HG03439 (cell line): ENCODE measurements around the gene CACNB2.

ENCODE experiments used
- ATAC-seq: cut with Tn5 transposase; IDR thresholded peaks from one replicate; pipeline ENCODE4 v1.9.1; 2021; ENCODE audit warnings: mild to moderate bottlenecking, moderate library complexity; ENCODE audit not compliant: unreplicated experiment

Gene CACNB2

DNA sequence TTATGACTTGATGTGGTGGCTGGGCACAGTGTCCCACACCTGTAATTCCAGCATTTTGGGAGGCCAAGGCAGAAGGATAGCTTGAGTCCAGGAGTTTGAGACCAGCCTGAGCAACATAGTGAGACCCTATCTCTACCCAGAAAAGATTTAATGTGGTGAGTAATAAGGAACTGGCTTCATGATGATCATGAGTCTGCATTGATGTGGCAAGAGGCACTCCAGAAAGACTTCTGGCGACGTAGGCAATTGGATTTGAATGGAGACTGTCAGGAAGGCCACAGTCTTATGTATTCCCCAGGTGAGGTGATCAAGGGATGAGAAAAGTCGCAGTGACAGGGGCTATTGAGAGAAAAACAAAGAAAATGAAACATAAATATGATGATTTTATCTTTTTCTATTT is 138.0 kb downstream of the CACNB2 start:
- ATAC-seq = no peak

DNA sequence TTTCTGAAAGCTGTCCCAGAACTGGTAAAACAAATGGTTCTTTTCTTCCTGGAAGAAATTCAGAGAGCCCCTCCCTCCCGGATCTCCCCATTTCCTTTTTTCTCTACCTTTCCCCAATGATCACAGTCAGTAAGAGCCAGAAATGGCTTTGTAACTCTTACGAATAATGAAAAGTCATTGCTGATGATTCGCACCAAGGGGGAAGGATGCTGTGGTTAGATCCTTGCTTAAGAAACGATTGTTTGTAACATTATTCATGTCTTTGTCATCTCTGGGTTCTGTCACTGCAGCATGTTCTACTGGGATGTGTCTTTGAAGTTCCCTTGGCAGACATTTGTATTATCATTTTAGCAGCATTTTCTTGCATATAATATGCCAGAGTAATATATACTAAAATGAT is 138.9 kb downstream of the CACNB2 start:
- ATAC-seq = no peak

DNA sequence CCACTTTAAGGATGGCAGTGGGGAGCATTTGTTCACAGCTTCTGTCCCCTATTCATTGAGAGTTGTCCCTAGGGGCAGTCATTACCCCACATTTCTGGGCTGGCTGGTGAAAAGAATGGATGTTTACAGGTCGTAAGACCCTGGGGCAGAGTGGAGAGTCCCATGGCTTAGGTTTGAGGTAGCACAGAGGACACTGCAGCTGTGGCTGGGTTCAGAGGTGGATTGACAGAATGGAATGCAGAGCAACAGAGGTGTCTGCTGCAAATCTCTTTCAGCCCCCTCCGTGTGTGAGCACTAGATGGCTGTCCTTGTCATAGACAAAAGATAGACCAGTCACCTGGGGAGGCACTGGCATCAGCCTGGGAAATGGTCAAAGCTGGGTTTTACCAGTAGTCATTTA is 141.9 kb downstream of the CACNB2 start:
- no peak for ATAC-seq

DNA sequence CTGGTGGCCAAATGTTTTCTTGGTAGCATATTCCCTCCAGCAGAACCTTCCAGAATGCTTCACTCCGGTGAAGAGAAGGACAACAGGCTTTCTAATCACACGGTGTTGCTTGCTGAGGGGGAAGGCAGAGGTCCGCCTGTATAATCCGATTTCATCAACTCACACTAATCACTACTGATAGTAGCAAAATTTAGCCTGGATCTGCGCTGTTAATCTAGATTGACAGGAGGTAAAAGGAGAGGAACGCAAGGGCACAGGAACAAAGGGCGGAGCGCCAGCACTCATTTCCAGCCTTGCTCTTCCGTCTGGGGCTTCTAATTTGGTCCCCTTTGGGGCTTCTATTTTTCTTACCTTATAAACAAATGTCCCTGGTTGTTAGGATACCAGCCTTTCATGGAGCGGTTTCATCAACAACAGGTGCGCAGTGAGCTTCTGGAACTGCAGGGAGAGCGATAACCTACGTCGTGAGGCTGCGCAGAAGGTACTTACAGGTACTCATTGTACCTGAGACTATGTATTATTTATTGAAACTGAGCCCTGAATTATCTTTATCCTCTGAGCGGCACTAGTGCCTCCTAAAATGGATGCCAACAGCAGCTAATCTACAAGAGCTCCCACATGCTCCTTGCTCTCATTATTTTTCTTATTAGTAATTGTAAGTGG is 150.6 kb downstream of the CACNB2 start:
- ATAC-seq = no peak

DNA sequence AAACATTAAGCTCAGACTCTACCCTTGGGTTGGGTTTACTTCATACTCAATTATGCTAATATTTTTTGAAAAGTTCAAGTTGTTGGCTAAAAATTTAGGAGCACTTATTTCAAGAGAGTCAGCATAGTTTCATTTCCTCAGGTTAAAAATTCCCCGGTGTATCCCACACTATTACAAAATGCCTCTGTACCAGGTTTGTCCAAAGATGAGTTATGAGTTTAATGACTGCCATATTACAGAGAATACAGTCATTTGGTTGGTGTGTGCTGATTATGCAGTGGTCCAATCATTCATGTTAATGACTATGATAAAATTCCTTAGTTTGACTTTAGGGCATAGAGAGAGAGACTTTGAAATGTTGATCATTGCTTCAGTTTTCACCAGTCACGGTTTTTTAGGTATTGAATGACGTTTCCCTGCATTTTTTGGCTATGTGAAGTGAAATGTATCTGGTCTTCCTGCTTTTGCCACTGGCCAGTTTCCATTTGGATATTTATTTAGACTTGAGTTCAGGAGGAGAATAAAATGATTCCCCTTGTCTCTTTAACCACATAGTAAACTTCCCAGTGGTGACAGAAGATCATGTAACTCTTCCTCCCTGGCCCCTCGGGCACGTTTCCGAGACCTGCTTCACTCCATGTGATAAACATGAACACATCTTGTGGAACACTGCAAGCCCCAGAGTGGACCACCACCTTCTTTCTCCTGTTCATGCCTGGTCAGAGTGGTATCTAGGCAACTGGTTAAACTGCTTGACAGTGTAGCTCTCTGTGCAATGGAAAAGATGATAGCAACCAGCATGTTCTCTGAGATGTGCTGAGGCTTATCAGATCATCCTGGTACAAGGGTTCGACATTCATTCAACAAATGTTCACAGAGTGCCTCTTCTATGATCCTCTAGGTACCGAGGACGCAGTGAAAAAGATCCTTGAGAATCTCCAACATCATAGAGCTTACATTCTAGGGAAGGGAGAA is 153.6 kb downstream of the CACNB2 start:
- ATAC-seq = no peak

DNA sequence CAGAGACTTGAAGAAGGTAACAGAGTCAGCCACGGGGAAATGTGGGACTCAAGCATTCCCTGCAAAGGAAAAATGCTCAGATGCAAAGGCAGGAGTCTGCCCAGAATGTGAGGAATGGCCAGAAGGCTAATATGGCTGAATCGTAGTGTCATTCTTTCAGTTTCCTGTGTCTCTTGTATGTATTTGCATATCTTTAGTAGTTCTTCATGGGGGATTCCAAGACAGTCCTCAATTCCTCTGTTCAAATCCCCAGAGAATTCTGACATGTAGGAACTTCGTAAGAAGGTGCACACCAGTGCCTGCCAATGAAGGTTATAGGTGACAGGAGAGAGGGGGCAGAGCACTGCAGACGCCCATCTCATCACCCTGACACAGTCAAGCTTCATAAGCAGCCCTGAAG is 154.4 kb downstream of the CACNB2 start:
- ATAC-seq = no peak

DNA sequence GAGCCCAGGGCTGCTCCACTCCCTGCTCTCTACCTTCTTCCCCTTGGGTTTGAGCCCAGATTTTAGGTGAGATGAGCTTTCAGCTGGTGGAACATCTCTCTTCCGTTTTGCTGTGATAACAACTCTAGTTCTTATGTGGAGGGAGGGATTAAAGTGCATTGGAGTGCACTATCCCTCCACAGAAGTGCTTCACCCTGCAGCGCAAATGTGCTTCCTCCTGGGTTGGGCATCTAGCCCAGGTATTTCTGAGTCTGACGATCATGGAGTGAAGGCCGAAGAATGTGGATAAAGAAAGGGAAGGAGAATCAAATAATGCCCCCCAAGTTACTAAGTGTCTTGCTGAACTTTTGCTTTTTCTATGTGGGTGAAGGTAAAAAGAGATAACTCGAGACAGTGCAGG is 157.4 kb downstream of the CACNB2 start:
- ATAC-seq = no peak

DNA sequence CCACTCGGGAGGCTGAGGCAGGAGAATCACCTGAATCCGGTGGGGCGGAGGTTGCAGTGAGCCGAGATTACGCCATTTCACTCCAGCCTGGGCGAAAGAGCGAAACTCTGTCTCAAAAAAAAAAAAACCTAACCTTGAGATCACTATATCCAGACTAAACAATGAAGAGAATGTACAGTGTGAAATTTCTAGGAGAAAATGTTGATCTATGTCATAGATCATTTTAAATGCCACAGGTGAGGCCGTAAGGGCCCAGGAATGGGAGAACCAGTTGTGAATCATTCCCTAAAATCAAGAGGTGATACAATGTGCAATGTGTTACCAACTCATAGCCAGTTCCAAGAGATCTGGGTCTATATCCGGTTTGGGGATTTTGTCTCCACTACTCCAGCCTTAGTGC is 158.0 kb downstream of the CACNB2 start:
- ATAC-seq = no peak

DNA sequence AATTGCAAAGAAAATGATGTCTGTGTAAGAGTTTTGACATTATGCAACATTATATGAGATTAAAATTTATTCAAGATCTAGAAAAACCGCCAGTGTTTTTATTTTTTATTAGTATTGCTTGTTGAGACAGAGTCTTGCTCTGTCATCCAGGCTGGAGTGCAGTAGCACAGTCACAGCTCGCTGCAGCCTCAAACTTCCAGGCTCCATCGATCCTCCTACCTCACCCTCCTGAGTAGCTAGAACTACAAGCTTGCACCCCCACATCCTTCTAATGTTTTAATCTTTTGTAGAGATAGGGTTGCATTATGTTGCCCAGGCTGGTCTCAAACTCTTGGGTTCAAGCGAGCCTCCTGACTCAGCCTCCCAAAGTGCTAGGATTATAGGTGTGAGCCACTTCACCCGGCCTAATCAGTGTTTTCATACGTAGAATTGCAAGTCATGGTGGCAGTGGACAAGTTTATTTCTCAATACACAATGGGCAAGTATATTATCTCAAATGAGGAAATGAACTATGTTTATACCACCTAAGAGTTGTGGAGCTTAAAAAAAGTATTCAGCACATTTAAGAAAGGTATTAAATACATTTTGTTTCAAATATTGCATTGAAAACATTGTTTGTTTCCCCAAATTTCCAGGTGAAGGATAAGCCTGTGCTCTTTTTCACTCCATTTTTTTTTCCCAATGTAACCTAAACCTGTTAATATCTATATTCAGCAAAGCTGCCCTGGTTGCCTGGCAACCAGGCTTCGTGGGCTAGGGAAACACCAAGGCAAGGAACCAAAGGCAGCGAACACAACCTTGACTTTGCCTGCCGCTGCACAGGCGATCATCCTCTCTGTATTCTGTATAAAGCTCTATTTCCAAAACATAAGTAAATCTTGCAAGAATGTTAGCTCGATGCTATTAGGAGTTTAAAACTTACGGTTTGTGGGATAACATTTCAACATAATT is 163.9 kb downstream of the CACNB2 start:
- no peak for ATAC-seq

DNA sequence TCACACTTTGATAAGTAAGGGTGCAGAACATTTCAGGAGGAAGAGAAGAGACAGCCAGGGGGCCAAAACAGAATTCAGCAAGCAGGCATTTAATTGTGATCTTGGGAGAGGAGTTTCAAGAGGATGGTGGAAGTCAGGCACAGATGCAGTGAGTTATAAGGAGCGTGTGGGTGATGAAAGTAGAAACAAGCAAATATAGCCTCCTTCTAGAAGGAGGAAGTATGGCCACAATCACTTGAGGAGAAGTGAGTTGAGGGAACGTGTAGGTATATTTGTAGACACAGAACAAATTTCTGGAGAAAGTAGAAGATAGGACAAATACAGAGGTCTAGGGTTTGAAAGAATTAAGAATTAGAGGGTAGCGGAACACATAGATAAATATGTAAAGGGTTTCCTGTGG is 165.8 kb downstream of the CACNB2 start:
- no peak for ATAC-seq

DNA sequence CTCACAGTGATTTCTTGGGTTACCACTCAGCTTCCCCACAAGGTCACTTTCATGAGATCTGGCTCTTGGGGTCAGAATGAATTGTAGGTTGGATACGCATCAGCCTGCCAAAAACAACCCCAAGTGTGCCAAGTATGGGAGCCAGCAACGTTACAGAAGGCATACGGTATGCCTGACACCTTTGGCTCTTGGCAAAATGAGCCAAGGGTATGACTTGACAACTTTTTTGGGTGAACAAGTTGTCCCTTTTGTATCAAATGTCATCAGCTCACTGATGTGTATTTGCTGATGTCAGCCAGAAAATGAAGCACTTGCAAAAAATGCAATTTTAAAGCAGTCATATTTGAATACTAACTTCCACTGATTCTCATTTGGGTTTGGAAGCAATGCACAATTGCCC is 168.4 kb downstream of the CACNB2 start:
- no peak for ATAC-seq

DNA sequence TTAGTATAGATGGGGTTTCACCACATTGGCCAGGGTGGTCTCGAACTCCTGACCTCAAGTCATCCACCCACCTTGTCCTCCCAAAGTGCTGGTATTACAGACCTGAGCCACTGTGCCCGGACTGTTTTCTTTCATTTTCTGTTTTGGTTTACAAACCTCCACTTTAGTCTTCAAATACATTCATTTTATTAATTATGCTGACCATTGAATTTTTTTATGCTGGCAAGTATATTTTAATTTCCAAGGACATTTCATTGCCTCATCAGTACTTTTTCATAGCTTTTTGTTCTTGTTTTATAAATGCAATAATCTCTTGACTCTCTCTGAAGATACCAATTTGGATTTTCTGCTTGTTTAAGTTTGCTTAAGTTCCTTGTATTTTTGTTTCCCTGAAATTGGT is 170.5 kb downstream of the CACNB2 start:
- ATAC-seq = no peak

DNA sequence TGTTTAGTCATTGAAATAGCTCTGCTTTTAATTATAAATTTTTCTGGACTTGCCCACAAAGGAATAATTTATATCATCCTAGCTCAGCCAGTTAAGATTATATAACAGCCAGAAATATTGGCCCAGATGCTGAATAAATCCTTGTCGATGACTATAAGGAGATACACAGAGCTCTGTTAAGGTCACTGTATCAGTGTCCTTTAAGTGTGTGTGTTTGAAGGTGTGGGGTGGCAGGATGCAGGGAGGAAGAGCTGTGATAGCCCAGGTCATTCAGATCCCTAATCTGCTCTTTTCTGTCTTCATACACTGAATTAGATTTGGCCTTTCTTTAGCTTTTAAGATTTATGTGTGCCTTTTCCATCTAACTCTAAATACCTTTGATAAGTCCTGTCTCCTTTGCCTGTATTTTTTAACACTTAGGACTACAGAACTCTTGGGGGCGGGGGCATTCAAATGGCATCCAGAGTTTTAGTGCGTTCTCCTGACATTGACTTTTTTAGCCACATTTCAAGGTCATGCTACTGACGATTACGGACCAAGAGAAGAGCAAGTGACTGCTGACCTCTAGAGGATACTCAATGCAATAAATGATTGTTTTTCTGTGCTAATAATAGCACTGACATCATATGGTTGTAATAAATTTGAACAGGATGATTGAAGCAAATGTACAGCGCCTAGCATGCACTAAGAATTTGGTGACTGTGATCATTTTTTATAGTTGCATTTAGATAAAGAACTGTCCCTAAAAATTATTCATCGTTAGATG is 172.3 kb downstream of the CACNB2 start:
- ATAC-seq = peak; percentile 82

DNA sequence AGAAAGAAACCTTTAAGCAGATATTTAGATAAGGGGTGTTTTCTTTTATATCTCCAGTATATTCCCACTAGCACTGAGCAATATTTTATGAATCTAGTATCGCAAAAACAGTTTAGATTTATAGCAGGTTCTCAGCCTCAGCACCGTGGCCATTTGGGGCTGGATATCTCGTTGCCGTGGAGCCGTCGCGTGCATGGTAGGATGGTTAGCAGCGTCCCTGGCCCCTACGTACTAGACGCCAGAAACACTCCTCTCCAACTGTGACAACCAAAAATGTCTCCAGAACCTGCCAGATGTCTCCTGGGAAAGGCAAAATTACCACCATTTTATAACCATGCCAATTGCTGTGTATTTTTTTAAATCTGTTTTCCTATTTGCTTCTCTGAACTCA is 172.9 kb downstream of the CACNB2 start:
- no peak for ATAC-seq

DNA sequence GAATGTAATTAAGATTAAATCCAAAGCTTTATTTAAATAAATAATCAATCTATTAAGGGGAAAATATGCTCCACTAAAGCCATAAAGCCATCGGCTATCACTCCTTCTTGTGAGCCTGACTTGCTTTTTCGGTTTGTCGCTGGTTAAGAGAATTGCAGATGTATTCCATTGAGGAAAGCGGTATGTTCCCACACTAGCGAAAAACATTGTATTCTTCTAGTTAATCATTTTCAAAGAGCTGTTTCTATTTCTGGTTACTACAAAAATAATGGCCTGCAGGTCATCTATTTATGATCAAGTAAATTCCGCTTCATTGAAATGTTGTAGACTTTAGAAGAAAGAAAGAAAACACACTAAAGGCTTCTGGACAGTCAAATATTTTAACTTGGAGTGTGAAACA is 173.4 kb downstream of the CACNB2 start:
- no peak for ATAC-seq

DNA sequence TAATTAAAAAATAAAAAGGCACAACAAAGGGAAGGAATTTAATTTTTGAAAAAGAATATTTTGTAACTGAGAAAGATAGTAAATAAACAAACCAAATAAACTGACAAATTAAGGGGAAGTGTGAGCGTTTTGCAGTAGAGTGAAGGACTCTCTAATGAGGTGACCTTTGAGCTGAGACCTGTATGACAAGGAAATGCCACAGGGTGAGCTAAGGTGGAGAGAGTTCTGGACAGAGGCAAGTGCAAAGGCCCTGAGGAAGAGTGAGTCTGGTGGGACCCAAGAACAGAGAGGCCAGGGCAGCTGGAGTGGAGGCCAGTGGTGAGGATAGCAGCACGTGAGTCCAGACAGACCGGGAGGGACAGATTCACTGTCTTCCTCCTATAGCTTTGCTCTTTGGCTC is 179.4 kb downstream of the CACNB2 start:
- ATAC-seq = no peak

DNA sequence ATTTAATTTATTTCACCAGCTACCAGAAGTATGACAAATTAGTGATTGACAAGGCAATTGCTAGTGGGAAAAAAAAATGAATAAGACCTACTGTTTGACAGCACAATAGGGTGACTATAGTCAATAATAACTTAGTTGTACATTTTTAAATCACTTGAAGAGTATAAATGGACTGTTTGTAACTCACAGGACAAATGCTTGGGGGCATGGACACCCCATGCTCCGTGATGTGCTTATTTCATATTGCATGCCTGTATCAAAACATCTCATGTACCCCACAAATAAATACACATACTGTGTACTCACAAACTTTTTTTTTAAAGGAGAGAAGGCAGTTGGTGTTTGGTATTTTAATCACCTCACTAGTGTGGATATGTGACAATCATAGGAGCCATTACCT is 181.1 kb downstream of the CACNB2 start:
- ATAC-seq = no peak

DNA sequence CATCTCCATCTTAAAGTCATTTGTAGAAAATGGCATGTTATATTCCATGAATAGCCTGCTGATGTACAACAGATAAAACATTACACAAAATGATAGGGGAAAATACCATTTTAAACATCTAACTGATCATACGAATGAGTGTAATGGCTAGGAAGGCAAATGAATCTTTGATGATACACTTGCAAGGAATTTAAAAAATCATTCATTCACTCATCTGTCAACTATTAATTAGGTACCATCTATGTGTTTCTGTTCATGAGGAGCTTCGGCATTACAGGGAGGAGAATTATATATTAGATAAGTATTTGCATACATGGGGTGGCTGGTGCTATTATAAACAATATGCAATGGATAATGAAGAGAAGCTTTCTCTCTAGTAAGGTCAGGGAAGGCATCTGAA is 183.7 kb downstream of the CACNB2 start:
- no peak for ATAC-seq

DNA sequence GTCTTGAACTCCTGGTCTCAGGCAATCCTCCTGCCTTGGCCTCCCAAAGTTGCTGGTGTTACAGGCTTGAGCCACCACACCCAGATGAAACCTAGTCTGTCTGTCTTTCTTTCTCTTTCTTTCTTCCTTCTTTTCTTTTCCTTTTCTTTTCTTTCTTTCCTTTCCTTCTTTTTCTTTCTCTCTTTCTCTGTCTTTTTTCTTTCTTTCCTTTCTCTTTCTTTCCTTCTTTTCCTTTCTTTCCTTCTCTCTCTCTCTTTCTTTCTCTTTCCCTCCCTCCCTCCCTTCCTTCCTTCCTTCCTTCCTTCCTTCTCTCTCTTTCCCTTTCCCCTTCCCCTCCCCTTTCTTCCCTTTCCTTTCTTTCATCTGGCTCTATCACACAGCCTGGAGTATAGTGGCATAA is 185.2 kb downstream of the CACNB2 start:
- ATAC-seq = no peak

DNA sequence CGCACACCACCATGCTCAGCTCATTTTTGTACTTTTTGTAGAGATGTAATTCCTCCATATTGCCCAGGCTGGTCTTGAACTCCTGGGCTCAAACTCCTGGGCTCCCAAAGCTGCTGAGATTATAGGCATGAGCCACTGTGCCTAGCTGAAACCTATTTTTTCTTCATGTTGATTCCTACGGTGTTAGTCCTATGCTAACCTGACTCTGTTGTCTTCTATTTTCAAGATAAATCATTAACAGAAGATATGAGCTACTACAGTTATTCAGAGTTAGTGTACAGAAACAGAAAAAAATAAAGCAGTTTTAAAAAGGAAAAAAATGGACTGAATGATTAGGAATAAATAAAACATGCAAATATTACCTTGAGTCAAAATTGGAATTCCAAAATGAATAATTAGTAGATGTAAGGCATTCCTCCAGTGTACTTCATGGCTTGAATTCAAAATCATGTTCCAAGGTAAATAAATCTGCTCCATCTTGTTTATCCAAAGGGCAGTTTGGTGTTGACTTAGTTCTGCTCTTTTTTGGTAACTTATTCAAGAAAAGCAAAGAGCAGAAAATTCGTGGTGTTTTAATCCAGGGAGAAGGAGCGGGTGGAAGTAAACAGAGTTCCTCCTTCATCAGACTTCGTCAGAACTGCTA is 185.8 kb downstream of the CACNB2 start:
- ATAC-seq = no peak
